ENCODE measurements around the gene GLB1L2.

DNA sequence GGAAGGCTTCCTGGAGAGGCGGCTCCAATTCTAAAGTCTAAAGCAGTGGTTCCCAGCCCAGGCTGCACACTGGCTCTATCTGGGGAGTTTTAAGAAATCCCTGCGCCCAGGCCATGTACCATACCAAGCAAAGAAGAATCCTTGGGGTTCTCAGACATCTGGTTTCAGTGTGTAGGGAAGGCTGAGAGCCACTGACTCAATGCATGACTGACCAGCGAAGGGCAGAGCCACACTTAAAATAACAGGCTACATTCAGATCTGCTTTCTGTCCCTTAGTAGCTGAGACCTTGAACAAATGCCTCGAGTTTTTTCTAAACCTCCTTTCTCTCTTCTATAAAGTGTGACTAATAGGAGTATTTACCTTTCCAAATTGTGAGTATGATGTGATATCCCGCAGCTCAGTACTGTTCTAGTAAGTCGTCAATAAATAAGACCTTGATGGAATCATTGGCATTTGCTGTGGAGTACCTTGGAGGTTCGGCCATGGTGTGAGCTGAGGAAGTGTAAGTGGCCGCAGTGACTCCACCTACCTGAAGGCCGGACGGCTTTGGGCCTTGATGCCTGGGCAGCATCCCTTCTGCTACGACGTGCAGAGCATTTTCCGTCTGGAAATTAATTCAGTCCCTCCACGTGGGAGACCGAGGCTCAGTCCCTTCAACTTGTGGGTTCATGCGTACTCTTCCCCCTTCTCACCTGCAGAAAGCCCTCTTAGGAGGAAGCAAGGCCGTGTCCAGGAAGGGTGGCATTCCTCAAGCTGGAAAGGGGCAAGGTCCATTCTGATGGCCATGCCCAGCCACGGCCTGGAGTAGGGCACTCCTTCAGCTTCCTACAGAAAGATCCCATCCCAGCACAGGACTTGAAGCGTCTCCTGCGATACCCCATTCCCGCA lies 25.1 kb downstream of the GLB1L2 start:
- TF ChIP-seq, protein P1, sequence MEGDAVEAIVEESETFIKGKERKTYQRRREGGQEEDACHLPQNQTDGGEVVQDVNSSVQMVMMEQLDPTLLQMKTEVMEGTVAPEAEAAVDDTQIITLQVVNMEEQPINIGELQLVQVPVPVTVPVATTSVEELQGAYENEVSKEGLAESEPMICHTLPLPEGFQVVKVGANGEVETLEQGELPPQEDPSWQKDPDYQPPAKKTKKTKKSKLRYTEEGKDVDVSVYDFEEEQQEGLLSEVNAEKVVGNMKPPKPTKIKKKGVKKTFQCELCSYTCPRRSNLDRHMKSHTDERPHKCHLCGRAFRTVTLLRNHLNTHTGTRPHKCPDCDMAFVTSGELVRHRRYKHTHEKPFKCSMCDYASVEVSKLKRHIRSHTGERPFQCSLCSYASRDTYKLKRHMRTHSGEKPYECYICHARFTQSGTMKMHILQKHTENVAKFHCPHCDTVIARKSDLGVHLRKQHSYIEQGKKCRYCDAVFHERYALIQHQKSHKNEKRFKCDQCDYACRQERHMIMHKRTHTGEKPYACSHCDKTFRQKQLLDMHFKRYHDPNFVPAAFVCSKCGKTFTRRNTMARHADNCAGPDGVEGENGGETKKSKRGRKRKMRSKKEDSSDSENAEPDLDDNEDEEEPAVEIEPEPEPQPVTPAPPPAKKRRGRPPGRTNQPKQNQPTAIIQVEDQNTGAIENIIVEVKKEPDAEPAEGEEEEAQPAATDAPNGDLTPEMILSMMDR (IDR thresholded peaks at IDR 0.05), result no peak
- TF ChIP-seq POLR2A (IDR thresholded peaks at IDR 0.05), result no peak

All from thyroid gland (tissue), 4 donors.